HepG2 (cell line): Measurements from ENCODE around the gene VWA3A. TPM values are rescaled to one million over a fixed set of nuclear protein-coding genes. Genes with fewer than 3 reads are reported as not detected.

Source experiments
- ATAC-seq: fragments of 200-7000 bp; cut with Tn5 transposase; 3 replicates; pipeline ENCODE4 v1.9.1; 2020; ENCODE audit warnings: mild to moderate bottlenecking, moderate library complexity
- BruUV-seq: library from RNA; stranded (reverse); fragments of 400-500 nt; replicated peaks from 2 replicates; lab custom pipeline; 2021; lab: Mats Ljungman, UMichigan
- CTCF ChIA-PET: fragments of 300-600 bp; formaldehyde crosslinking; extraction: SDS; loops from one replicate; lab custom pipeline; 2021; ENCODE audit warnings: low total read pairs, inconsistent platforms, low intra/inter-chr PET ratio; lab: Yijun Ruan, JAX
- POLR2A ChIA-PET: fragments of 350-600 bp; sonication (Branson Sonifier 250); formaldehyde crosslinking; loops from one replicate; lab custom pipeline; 2020; ENCODE audit warnings: antibody characterized with exemption, inconsistent platforms; lab: Yijun Ruan, JAX
- DNase-seq: peaks from one replicate; pipeline ENCODE4 v3.0.0-alpha.2; 2015; ENCODE audit warnings: low spot score
- FAIRE-seq: peaks from 3 replicates; lab custom pipeline; 2011; peaks lifted over from hg19 to GRCh38; lab: Jason Lieb, UNC
- H2AFZ ChIP-seq: one replicate; pipeline ENCODE4 v1.6.1; 2011; ENCODE audit warnings: low read length, inconsistent platforms
- H3K27ac ChIP-seq: fragments of 300-600 bp; 3 replicates; pipeline ENCODE4 v1.8.0; 2011; ENCODE audit warnings: mixed run types, mild to moderate bottlenecking, mixed read lengths, low read length, inconsistent platforms; ENCODE audit not compliant: insufficient read depth; ENCODE audit errors: extremely low read length
- H3K27me3 ChIP-seq, 2 experiments: fragments of 200-600 bp in 1 of 2; 2 replicates in 1 of 2; 3 replicates in 1 of 2; pipeline versions ENCODE4 v1.6.0 to v1.8.0; 2011; ENCODE audit warnings: low read length in 2 of 2, mild to moderate bottlenecking in 2 of 2, moderate library complexity in 2 of 2, inconsistent platforms in 1 of 2; ENCODE audit not compliant: insufficient read depth in 2 of 2, control insufficient read depth in 1 of 2
- H3K36me3 ChIP-seq, 2 experiments: fragments of 200-600 bp in 1 of 2; replicated peaks in 1 of 2; 2 replicates in 1 of 2; 3 replicates in 1 of 2; pipeline versions ENCODE4 v1.5.1 to v1.8.0; 2011; ENCODE audit warnings: low read length in 2 of 2, inconsistent platforms in 1 of 2; ENCODE audit not compliant: insufficient read depth in 2 of 2, control insufficient read depth in 1 of 2
- H3K4me1 ChIP-seq: 2 replicates; pipeline ENCODE4 v1.5.1; 2012; ENCODE audit warnings: low read length, inconsistent platforms; ENCODE audit not compliant: insufficient read depth
- H3K4me2 ChIP-seq: 2 replicates; pipeline ENCODE4 v1.6.0; 2011; ENCODE audit warnings: low read depth, low read length, inconsistent platforms
- H3K4me3 ChIP-seq, 3 experiments: fragments of 200-600 bp in 1 of 3; sonication (generic), shearing (Covaris generic) in 1 of 3; replicated peaks in 1 of 3; 2 replicates each; pipeline ENCODE4 v1.5.1; 2011 to 2016; ENCODE audit warnings: low read length in 3 of 3, inconsistent platforms in 2 of 3, low read depth in 2 of 3, mild to moderate bottlenecking in 2 of 3, control low read depth in 1 of 3, mixed read lengths in 1 of 3; ENCODE audit not compliant: insufficient read depth in 1 of 3
- H3K79me2 ChIP-seq: one replicate; pipeline ENCODE4 v1.6.1; 2011; ENCODE audit warnings: low read length, inconsistent platforms; ENCODE audit not compliant: insufficient read depth
- H3K9ac ChIP-seq: 2 replicates; pipeline ENCODE4 v1.6.0; 2011; ENCODE audit warnings: mild to moderate bottlenecking, low read depth, low read length, inconsistent platforms; ENCODE audit not compliant: insufficient read depth
- H3K9me3 ChIP-seq: 2 replicates; pipeline ENCODE4 v1.5.1; 2012; ENCODE audit warnings: mild to moderate bottlenecking, low read length
- H4K20me1 ChIP-seq: 2 replicates; pipeline ENCODE4 v1.6.0; 2011; ENCODE audit warnings: inconsistent platforms, mild to moderate bottlenecking, low read length, moderate library complexity; ENCODE audit not compliant: insufficient read depth
- NFKB2 ChIP-seq: sonication (generic); formaldehyde crosslinking; IDR thresholded peaks from 2 replicates; pipeline ENCODE4 v1.4.0; 2020; ENCODE audit warnings: missing genetic modification reagents, borderline replicate concordance
- PAWR ChIP-seq: sonication (generic); formaldehyde crosslinking; IDR thresholded peaks from 2 replicates; pipeline ENCODE4 v1.4.0; 2020; ENCODE audit warnings: missing genetic modification reagents, mild to moderate bottlenecking, borderline replicate concordance
- RFX3 ChIP-seq: IDR thresholded peaks from 2 replicates; pipeline ENCODE4 v1.6.1; 2016; ENCODE audit warnings: missing biosample characterization, missing genetic modification reagents
- TEAD3 ChIP-seq: optimal IDR thresholded peaks from 2 replicates; pipeline ENCODE3; 2016; ENCODE audit warnings: borderline replicate concordance
- ZMAT3 ChIP-seq: sonication (generic); formaldehyde crosslinking; conservative IDR thresholded peaks from 2 replicates; pipeline ENCODE4 v1.7.0; 2021; ENCODE audit warnings: missing genetic modification reagents
- ZNF629 ChIP-seq: sonication (generic); formaldehyde crosslinking; conservative IDR thresholded peaks from 2 replicates; pipeline ENCODE4 v1.5.0; 2020; ENCODE audit warnings: missing genetic modification reagents
- WGBS: methylation state at CpG from one replicate; pipeline ENCODE4 v1.1.6; 2017; ENCODE audit warnings: low lambda C conversion rate; 5-methylcytosine and 5-hydroxymethylcytosine counted together
- in situ Hi-C: cut with HindIII; loops from 2 replicates; pipeline ENCODE4 v1.10.0; 2017; ENCODE audit warnings: low pct_unique_long_range_greater_than_20kb; ENCODE audit not compliant: extremely low pct_ligation_motif_present
- intact Hi-C: fragments of 100-400 bp; cut with micrococcal nuclease; formaldehyde crosslinking; loops from one replicate; pipeline ENCODE4 v1.10.0; 2022; ENCODE audit not compliant: unreplicated experiment
- polyA plus RNA-seq, 8 experiments: library from polyadenylated mRNA; depleted of rRNA in 3 of 8; stranded (reverse) in 7 of 8; unstranded in 1 of 8; fragments of >200 nt; fragmentation: Illumina TruSeq in 4 of 8; extraction: Trizol in 4 of 8; gene quantifications; 2 replicates each; pipeline versions ENCODE4 v1.2.1 to v1.2.3, GENCODE V29; 2011 to 2016; ENCODE audit warnings: low read depth in 4 of 8, missing spikeins in 1 of 8, mixed read lengths in 1 of 8; ENCODE audit not compliant: insufficient read depth in 1 of 8
- total RNA-seq, 5 experiments: library from RNA; depleted of rRNA; stranded (reverse); fragments of >200 nt; fragmentation: Illumina TruSeq; extraction: Trizol; gene quantifications; 2 replicates each; pipeline ENCODE4 v1.2.3, GENCODE V29; 2016; ENCODE audit warnings: low read depth in 1 of 5
- TF ChIP-seq, protein P1 (sequence below): sonication (generic); formaldehyde crosslinking; IDR thresholded peaks from 2 replicates; pipeline ENCODE4 v1.4.0; 2020; ENCODE audit warnings: mild to moderate bottlenecking, low read depth, missing genetic modification reagents
- TF ChIP-seq, protein P2 (sequence below): fragments of 450-650 bp; IDR thresholded peaks from 2 replicates; pipeline ENCODE4 v1.6.1; 2017; ENCODE audit warnings: mild to moderate bottlenecking

VWA3A gene
- total and polyA plus RNA-seq, 2 of the 13 experiments (the other 11 are each of a cell fraction or from before 2014, with no cell fraction given), result 0.03 to 0.07 TPM

DNA sequence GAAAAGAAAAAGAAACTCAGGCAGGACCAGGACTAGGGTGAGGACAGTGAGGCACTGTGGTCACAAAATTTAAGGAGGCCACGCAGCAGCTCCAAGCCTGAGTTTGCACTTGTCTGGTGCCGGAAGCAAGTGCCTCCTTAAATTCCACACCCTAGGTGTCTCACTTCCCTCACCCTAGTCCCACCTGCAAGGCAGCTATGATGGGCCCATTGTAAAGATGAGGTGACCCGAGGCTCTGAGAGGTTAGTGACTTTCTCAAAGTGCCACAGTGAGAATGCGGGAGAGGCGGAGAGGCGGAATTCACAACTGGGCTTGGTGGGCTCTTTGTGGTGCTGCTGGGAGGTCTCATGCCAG lies 92.3 kb downstream of the VWA3A start:
- FAIRE-seq, result no peak

More for the DNA sequence above, 92.3 kb downstream of the VWA3A start:
- Histone ChIP-seq H3K27ac (no peak overlapping the region), H3K4me1 (peaks cover 23% of the 10 kb centered on the region), H2AFZ (no peak overlapping the region), H3K27me3 (no peaks in the 10 kb centered on the region; a peak in 1 of 5 replicates), H3K9ac (no peak overlapping the region), H4K20me1 (no peaks in the 10 kb centered on the region), H3K4me2 (no peak overlapping the region), H3K36me3 (no peaks in the 10 kb centered on the region), H3K79me2 (no peaks in the 10 kb centered on the region), H3K4me3 (no peak overlapping the region), H3K9me3 (no peaks in the 10 kb centered on the region)
- ATAC-seq (no peak), DNase-seq (no peak)
- in situ Hi-C loops (no loop called here), intact Hi-C loops (no loop called here)
- TF ChIP-seq PAWR (CRISPR knock-in tag) (no peak), ZMAT3 (CRISPR knock-in tag) (no peak), ZNF629 (CRISPR knock-in tag) (peak; percentile 76), NFKB2 (CRISPR knock-in tag) (no peak), TEAD3 (CRISPR knock-in tag) (peak; percentile 58), RFX3 (CRISPR knock-in tag) (no peak)
- TF ChIP-seq, protein P1, sequence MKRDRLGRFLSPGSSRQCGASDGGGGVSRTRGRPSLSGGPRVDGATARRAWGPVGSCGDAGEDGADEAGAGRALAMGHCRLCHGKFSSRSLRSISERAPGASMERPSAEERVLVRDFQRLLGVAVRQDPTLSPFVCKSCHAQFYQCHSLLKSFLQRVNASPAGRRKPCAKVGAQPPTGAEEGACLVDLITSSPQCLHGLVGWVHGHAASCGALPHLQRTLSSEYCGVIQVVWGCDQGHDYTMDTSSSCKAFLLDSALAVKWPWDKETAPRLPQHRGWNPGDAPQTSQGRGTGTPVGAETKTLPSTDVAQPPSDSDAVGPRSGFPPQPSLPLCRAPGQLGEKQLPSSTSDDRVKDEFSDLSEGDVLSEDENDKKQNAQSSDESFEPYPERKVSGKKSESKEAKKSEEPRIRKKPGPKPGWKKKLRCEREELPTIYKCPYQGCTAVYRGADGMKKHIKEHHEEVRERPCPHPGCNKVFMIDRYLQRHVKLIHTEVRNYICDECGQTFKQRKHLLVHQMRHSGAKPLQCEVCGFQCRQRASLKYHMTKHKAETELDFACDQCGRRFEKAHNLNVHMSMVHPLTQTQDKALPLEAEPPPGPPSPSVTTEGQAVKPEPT, result peak; percentile 97; the same call in 1 of the 2 replicates
- TF ChIP-seq, protein P2, sequence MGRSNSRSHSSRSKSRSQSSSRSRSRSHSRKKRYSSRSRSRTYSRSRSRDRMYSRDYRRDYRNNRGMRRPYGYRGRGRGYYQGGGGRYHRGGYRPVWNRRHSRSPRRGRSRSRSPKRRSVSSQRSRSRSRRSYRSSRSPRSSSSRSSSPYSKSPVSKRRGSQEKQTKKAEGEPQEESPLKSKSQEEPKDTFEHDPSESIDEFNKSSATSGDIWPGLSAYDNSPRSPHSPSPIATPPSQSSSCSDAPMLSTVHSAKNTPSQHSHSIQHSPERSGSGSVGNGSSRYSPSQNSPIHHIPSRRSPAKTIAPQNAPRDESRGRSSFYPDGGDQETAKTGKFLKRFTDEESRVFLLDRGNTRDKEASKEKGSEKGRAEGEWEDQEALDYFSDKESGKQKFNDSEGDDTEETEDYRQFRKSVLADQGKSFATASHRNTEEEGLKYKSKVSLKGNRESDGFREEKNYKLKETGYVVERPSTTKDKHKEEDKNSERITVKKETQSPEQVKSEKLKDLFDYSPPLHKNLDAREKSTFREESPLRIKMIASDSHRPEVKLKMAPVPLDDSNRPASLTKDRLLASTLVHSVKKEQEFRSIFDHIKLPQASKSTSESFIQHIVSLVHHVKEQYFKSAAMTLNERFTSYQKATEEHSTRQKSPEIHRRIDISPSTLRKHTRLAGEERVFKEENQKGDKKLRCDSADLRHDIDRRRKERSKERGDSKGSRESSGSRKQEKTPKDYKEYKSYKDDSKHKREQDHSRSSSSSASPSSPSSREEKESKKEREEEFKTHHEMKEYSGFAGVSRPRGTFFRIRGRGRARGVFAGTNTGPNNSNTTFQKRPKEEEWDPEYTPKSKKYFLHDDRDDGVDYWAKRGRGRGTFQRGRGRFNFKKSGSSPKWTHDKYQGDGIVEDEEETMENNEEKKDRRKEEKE, result no peak
- 80% methylated on average over 6 of the region's 6 CpGs for WGBS
- ChIA-PET POLR2A (no interaction called here), CTCF (interaction anchor here (0.8 to 1.3 kb wide), 2 partner anchors 43 to 106 kb away, joined by 3 to 4 read pairs; no protein-coding TSS in a partner anchor)
- BruUV-seq, result no TSS peak
